HG03565 (cell line): ENCODE results near the gene C12orf75.
"Not testable (repeated sequence)": the region's sequence is repeated elsewhere in the genome, so short reads cannot be mapped to it uniquely, and the experiment has no call there.

Source experiments
- ATAC-seq: cut with Tn5 transposase; IDR thresholded peaks from one replicate; pipeline ENCODE4 v1.9.1; 2021; ENCODE audit warnings: mild to moderate bottlenecking, moderate library complexity; ENCODE audit not compliant: unreplicated experiment

The C12orf75 gene

DNA sequence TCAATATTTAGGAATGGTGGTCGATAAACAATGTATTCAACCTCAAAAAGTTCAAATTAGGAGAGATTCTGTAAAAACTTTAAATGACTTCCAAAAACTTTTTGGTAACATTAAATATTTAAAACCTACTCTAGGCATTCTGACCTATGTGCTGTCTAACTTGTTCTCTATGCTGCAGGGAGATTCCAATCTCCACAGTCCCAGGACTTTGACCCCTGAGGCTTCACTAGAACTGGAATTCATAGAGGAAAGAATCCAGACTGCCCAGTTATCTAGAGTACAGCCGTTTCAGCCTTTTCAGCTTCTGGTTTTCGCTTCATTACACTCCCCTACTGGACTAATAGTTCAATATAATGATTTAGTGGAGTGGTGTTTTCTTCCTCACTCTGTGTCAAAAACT, 21.1 kb upstream of the C12orf75 start:
- not testable (repeated sequence) for ATAC-seq

DNA sequence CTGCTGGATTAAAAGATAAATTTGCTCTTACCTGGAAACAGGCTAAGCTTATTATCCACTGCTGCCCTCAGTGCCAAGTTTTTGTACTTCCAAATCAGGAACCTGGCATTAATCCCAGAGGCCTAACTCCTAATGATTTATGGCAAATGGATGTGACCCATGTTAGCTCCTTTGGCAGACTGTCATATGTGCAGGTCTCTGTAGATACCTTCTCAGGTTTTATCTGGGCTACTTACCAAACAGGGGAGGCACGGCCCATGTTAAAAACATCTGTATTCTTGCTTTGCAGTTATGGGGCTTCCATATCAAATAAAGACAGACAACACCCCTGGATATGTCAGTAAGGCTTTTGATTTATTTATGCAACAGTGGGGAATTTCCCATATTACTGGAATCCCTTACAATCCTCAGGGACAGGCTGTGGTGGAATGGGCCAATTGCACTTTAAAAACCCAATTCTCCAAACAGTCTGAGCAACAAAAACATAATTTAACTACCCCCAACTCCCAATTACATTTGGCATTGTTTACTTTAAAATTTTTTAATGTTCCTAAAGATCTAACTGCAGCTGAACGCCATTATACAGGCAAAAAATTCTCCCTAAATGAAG, 19.9 kb upstream of the C12orf75 start:
- not testable (repeated sequence) for ATAC-seq

DNA sequence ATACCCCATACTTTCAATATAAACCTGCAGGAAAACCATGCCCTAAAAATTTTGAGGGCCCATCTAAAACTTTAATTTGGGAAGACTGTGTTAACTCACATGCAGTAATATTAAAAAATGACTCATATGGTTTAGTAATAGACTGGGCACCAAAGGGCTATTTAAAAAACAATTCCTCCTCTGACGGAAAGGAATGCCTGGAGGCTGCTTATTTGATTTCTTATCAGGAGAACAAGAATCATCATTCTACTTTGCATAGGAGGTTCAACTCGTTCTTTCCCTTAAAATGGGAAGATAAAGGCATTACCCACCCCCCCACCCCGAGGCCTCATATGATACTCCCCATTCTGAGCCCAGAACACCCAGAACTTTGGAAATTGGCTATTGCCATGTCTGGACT, 18.6 kb upstream of the C12orf75 start:
- not testable (repeated sequence) for ATAC-seq

DNA sequence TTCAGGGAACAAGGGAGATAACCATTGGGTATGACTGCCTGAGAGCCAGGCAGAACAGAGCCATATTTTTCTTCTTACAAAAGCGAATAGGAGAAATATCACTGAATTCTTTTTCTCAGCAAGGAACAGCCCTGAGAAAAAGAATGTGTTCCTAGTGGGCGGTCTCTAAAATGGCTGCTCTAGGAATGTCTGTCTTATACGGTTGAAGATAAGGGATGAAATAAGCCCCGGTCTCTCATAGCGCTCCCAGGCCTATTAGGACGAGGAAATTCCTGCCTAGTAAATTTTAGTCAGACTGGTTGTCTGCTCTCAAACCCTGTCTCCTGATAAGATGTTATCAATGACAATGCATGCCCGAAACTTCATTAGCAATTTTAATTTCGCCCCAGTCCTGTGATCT, 16.7 kb upstream of the C12orf75 start:
- not testable (repeated sequence) for ATAC-seq

DNA sequence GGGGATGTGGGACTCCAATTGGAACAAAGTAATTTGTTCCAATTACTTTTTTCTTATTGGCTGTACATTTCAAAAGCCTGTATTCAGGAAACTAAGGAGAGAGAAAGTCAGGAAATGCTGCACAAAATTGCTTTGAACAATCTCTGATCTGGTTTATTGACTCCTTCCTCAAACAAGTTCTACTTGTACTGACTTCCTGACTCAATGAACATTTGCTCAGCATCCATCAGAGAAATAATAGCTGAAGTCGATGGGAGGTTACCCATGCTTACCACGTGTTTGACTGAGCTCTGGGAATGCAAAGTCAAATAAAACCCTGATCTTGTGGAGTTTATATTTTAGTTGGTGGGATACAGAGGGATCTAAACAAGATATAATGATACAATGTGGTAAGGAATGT, 15.4 kb upstream of the C12orf75 start:
- no peak for ATAC-seq

DNA sequence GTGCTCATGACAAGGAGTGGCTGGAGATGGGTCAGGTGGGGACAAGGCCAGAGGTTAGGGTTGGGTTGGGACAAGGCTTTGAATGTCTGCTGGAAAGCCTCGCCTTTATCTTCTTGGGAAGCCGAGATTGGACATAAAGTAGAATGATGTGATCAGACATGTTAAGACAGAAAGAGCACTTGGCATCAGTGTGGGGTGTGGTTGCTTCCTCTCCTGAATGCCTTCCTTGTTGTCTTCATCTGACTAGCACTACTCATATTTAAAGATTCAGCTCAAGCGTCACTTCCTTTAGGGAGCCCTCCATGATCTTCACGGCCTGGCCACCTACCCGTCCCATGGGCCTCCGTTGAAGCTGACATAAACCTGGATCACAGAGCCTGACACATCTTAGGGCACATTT, 14.8 kb upstream of the C12orf75 start:
- no peak for ATAC-seq

DNA sequence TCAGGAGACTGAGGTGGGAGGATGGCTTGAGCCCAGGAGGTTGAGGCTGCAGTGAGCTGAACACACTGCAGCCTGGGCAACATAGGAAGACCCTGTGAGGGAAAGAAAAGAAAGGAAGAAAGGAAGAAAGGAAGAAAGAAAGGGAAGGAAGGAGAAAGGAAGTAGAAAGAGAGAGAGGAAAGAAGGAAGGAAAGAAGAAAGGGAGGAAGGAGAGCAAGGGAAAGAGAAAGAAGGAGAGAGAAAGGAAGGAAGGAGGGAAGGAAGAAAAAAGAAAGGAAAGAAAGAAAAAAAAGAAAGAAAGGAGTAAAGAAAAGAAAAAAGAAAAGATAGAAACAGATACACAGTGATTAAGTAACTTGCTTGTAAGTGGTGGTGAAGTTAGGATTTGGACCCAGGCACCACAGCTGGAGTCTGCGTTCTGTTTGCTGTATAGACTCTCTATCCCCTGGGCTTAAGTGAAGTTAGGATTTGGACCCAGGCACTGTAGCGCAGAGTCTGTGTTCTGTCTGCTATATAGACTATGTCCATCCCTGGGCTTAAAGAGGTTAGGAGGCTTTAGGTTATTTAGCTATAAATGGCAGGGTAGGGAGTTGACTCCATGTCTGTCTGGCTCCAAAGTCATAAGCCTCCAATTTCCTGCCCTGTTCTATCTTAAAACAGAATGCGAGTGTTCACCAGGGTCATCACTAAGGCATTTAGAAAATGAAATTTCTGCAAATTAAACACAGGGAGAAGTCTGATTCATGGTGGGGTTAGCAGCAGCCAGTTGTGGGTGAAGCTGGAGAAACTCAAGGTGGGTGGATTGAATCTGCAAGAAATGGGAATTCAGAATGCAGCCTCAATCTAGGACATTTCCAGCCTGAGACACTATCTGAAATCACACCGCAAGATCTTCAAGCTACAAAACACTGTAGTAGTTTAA, 13.3 kb upstream of the C12orf75 start:
- ATAC-seq, result no peak

DNA sequence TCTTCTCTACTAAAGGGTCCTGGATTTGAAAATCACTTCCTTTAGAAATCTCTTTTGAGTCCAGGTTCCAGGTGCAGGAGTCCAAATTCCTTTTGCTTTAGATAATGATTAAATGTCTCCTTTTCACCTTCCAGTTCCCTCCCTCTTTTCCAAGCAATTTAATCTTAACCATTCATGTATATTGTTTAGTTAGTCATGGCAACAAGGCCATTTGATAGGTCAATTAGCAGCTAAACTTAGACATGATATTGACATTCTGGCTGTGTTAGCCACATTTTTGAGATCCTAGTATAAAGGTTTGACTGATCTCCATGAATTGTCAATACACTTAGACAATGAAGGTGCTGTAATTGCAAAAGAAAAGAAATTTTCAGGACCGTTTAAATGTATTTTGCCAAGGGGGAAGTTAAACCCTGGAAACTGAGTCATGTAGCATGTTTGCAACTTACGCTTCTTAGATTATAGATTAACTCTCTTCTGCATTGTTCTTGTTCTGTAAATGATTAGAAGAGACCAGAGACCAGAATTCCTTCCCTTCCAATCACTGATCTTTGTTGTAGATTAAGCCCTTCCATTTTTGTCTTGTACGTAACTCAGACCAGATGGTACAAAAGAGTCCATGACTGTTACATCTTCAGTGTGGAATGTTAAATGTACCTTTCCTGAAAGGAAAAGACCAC, 12.4 kb upstream of the C12orf75 start:
- no peak for ATAC-seq

DNA sequence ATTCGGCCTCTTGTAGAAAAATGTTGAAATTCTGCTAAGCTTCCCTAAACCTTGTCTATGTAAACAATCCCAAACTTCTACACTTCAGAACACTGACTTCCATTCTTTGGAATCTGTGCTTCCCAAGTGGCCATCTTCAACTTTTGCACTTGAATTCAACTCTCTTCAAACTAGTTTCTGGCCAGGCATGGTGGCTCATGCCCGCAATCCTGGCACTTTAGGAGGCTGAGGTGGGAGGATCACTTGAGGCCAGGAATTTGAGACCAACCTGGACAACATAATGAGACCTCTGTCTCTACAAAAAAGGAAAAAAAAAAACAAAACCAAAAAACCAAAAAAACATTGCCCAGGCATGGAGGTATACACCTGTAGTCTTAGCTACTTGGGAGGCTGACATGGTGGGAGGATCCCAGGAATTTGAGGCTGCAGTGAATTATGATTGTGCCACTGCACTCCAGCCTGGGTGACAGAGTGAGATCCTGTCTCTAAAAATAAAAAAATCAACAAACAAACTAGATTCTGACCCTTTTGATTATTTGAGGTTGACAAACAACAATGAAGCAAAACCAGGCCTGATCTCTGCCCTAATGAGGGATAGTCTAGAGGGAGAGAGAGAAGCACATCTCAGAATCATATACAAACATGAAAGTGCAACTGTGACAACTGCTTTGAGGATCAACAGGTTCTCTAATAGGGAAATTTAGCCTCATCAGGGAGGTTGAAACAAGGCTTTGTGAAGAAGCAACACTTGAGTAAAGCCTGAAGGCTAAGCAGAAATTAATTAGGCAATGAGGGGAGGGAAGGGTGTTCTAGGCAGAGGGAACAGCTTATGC, 11.6 kb upstream of the C12orf75 start:
- ATAC-seq, result no peak

DNA sequence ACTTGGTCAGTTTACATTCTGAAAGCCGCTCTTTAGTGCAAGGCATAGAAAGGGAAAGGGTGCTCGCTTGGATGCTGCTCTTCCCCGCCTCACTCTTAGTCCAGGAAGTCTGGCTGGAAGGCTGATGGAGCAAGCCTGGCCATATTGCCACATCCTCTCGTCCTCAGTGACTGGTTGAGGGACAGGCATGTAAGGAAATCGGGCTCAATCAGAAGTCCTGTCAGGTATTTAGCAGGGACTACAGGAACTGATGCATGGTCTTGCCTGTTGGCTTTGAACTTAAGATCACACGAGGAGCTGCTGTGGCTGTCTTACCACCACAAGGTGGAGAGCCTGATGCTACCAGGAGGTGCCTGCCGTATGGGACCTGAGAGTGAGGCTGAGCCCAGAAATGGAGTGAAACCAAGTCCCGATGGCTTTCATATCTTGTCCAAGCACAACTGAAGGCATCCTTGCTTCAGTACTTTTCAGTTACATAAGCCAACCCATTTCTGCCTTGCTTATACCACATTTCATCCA, 10.7 kb upstream of the C12orf75 start:
- no peak for ATAC-seq

DNA sequence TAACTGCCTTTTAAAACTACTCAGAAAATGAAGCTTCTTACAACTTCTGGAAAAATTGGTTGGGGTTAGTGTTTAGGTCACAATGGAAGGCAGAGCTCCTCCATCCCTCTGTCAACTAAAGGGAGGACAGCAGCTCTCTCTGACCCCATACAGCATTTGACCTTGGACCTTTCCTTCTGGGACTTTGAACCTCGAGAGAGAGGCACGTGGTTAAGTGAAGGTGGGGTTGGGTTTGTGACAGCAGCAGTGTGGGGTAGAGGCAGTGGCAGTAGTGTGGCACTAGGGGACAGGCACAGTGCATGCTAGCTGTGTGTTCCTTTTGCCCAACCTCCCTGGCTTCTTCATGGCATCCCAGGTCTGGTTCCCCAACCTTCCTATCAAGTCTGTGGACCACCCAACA, 9.4 kb upstream of the C12orf75 start:
- ATAC-seq, result no peak

DNA sequence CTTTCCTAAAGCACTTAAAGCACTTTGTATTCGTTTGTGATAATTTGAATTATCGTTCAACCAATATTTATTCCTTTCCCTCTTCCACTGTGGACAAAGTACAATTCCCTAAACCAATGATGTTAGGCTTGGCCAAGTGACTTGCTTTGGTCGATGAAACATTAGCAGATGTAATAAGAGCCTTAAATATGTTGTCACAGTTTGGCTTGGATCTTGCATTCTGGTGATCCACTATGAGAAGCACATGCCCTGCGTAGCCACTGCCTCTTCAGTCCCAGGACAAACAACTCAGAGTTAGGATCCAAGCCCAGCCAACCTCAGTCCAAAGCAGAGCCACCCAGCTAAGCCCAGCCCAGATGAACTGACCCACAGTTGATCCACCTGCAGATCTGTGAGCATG, 8.4 kb upstream of the C12orf75 start:
- ATAC-seq, result no peak

DNA sequence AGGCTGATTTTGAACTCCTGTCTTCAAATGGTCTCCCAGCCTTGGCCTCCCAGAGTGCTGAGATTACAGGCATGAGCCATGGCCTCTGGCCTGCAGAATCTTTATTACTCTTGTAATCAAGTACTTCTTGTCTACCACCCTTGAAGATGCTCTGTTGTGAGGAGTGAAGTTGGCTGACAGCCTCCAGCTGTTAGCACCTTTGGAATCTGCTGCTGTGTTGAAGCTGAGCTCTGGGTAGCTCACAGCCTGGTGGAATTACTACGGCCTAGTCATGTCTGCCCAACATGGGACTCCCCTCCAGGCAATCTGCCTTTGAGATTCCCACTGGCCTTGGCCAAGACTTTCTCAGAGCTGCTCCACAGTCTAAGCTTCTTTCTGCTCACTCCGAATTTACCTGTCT, 5.8 kb upstream of the C12orf75 start:
- no peak for ATAC-seq

DNA sequence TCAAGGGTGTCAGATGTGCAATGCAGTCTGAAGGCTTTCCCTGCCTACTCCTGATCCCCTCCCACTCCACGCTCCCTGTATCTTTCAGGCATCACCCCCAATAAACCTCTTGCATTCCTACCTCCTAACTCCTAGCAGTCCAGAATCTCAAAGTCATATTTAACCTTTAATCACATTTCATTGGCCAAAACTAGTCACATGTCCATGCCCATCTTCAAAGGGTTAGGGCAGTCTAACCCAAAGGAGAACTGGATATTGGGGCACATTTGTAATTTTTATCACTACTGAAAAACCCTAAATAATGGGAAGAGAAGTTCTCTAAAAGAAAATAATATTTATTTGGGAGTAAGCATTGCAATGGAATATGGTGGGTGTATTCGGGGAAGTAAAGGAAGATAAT, 5.4 kb upstream of the C12orf75 start:
- ATAC-seq, result no peak

DNA sequence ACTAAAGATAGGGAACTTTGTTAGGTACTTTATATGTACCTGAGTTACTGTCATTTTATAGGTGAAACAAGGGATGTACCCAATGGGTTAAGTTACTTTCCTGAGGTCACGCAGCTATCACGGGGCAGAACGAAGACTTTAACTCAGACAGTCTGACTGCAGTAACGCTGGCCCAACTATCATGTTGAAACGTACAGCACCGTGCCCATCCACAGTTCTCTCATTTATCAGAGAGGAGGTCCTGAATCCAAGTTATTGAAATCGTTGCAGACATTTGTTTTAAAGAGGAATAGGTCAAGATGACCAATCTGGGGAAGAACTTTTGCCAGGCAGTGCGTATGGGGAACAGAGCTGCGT, 587 bp upstream of the C12orf75 start:
- no peak for ATAC-seq

DNA sequence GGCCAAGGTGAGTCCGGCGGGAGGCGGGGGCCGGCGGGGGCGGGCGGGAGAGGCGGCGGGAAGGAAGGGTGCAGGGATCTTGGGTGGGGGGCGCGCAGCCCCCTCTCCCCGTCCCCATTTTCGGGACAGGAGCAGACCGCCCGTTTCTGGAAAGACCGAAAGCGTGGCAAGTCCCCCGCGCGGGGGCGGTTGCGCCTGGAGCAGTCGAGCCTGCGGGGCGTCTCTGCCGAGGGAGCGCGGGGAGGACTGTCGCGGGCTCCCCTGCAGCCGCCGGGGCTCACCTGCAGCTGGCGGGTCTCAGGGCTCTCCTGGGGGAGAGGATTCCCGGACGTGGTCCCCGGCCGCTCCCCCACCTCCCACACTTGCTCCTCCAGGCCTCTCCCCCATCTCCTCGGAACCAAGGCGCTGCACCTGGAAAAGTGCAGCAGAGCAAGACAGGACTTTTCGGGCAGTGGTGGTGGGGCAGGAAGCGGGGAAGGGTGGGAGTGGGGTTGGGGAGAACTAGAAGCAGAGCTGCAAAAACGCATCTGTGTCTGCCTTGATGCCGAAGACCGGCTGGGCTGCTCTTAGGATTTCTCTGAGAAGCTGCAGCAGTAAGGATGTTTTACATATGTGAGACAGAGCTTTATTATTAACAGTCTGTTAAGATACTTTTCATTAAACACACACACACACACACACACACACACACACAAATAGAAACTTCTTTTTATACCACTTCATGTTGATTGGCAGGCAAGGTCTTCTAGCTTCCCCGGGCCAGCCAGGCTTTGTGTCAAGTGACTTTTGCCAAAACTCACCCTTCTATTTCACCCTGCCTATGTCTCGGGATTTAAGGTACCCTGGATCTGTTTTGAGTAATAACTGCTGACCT, 677 bp downstream of the C12orf75 start:
- no peak for ATAC-seq

DNA sequence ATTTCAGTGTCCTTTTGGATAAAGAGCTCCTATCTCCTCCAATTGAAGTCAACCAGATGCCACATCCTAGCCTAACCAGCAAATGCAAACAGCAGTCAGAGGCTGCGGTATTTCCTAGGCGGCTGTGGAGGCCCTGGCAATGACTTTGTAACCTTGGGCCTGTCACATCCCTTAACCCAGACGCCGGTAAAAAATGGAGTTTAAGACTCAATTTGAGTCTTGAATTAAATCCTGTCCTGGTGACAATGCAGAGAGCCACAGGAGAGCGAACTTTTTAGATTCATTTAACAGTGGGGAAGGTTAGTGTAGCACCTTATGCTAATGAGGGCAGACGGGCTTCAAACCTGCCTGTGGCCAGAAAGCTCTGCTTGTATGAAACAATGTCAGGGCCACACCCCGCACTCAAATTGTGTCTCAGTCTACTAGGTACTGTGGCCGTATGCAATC, 1.3 kb downstream of the C12orf75 start:
- no peak for ATAC-seq

DNA sequence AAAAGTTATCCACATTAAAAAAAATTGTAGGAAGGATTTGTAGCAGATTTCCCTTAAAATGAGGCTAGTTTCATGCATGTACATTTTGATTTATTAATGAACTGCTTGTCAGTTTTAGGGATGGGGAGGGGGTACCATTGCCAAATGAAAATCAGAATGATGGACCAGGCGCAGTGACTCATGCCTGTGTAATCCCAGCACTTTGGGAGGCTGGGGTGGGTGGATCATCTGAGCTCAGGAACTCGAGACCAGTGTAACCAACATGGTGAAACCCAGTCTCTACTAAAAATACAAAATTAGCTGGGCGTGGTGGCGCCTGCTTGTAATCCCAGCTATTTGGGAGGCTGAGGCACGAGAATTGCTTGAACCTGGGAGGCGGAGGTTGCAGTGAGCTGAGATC, 1.8 kb downstream of the C12orf75 start:
- ATAC-seq, result not testable (repeated sequence)

DNA sequence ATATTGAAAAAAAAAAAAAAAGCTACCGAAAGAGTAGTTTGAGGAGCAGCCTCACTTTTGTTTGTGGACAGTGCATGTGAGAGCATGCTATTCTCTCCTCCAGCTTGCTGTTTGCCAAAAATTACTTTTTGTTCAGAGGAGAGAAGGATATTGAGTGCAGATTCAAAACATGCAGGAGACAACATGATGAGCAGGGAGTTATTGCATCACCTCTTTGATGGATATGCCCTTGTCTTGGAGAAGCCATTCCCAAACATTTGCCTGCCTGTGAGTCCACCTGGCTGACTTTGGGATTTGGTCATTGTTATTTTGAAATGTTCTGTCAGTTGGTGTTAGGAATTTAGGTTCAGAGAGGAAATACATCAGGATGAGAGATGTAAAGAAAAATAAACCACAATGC, 2.4 kb downstream of the C12orf75 start:
- ATAC-seq, result no peak

DNA sequence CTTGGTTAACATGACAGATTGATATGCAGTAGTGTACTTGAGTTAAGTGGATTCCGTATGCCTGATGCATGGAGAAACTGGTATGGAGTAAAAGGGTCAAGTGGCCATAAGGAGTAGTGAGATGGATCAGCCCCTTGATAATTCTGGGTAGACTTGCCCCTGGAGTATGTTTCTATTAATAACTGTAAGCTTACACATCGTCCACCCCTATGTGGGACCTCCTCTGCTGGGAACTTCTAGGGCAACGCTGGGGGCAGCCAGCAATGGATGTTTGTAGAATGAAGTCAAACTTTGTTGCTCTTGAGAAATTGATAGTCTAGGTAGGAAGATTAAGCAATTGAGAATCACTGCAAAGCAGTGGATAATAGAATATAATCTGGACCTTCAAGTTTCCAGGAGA, 3.5 kb downstream of the C12orf75 start:
- no peak for ATAC-seq
